Spleen (tissue), 7 donors: ENCODE measurements around the gene ABCC8.

Experiments used
- POLR2A ChIP-seq, 3 donors: fragments of 450-650 bp; IDR thresholded peaks; one replicate each; pipeline ENCODE4 v1.5.1; 2017; ENCODE audit warnings: antibody characterized with exemption in 3 of 3, mild to moderate bottlenecking in 1 of 3
- TF ChIP-seq, protein P1 (sequence below), 11 experiments: fragments of 200-600 bp in 7 of 11; fragments of 450-650 bp in 4 of 11; sonication (generic) in 4 of 11; IDR thresholded peaks in 8 of 11; conservative IDR thresholded peaks in 3 of 11; 1 replicate in 7 of 11; 2 replicates in 4 of 11; pipeline versions ENCODE4 v1.4.0 to v1.8.0; 2016 to 2021; ENCODE audit warnings: antibody characterized with exemption in 11 of 11, inconsistent platforms in 4 of 11, mild to moderate bottlenecking in 1 of 11
- donor health status: DM: no; HTN: no; CAD: no; lungs with moderate emphysema.
- donor health status: DM: no; HTN: no; CAD: no.
- donor health status: DM: no; HTN: no; CAD: no.

DNA sequence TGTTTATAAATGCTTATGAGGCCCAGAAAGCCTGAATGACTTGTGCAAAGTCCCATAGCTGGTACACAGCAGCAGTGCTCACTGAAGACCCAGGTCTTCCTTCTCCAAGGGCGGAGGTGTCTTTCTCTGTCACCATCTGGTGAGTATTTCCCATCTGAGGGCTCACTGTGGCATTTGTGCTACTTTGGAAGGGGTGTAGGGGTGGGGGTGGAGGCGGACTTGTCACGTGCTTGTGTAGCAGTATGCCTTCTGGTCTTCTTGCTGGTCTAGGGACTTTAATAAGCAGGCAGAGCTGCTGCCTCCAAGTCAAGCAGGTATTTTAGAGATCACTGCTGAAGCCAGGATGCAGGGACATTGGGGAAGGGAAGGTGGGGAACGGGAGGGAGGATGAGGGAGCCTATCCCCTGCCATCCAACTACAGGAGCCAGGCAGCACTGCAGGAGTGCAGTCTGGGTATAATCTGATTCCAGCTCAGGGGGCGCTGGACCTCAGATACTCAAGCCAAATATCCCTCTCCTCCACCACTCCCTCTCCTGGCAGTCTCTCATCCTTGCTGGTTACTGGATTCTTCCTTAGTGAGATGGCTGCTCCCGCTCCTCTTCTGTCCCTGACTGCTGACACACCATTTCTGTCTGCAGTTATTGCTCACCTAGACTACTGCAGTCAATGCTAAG, 3.4 kb downstream of the ABCC8 start:
- no peak for TF ChIP-seq POLR2A (IDR thresholded peaks at IDR 0.05)
- TF ChIP-seq, protein P1, sequence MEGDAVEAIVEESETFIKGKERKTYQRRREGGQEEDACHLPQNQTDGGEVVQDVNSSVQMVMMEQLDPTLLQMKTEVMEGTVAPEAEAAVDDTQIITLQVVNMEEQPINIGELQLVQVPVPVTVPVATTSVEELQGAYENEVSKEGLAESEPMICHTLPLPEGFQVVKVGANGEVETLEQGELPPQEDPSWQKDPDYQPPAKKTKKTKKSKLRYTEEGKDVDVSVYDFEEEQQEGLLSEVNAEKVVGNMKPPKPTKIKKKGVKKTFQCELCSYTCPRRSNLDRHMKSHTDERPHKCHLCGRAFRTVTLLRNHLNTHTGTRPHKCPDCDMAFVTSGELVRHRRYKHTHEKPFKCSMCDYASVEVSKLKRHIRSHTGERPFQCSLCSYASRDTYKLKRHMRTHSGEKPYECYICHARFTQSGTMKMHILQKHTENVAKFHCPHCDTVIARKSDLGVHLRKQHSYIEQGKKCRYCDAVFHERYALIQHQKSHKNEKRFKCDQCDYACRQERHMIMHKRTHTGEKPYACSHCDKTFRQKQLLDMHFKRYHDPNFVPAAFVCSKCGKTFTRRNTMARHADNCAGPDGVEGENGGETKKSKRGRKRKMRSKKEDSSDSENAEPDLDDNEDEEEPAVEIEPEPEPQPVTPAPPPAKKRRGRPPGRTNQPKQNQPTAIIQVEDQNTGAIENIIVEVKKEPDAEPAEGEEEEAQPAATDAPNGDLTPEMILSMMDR (IDR thresholded peaks at IDR 0.05 in 8 of 11, conservative IDR thresholded peaks at IDR 0.05 in 3 of 11): no peak
